ENCODE measurements around the gene MRPL12. TPM values are rescaled to one million over a fixed set of nuclear protein-coding genes. Genes with fewer than 3 reads are reported as not detected.

Gene MRPL12
- 3.3 TPM for total RNA-seq
- 81.3 TPM for polyA plus RNA-seq

GRCh38 chr17:81702934-81703746 lies at the start of gene MRPL12:
TSS of gene MRPL12 (plus strand) at chr17:81703367. CDS start at chr17:81703502, 135 bp downstream.
- peak within 1 kb of the TSS; percentile 89 for H3K4me3 ChIP-seq (ENCODE audit: low read depth, low read length)
- peaks cover 9% of the 10 kb centered on the region for H3K36me3 ChIP-seq (ENCODE audit: insufficient read depth)
- H3K27ac ChIP-seq (ENCODE audit: low read depth) = peak within 1 kb of the TSS; percentile 83
- peak; percentile 66 for DNase-seq (ENCODE audit: extremely low spot score)
- under 1% methylated on average over 102 of the region's 102 CpGs for WGBS
- peaks cover 5% of the 10 kb centered on the region for H3K4me1 ChIP-seq (ENCODE audit: insufficient read depth)

- Histone ChIP-seq H3K36me3 (ENCODE audit: insufficient read depth) (no peaks in the 10 kb centered on the region), H3K4me3 (ENCODE audit: low read depth, low read length) (no peak overlapping the region), H3K27ac (ENCODE audit: low read depth) (no peak overlapping the region), H3K4me1 (ENCODE audit: insufficient read depth) (no peaks in the 10 kb centered on the region)
- no peak for DNase-seq (ENCODE audit: extremely low spot score)
- WGBS = 71% methylated on average over 18 of the region's 18 CpGs
Observed at GRCh38 chr17:81655378-81656117, 47.6 kb upstream of the MRPL12 start.

GRCh38 chr17:81656118-81656743 lies 46.9 kb upstream of the MRPL12 start, which contains the start of gene PDE6G:
TSS of gene PDE6G (minus strand) at chr17:81656542. CDS start at chr17:81653305, 3,237 bp downstream.
- 84% methylated on average over 15 of the region's 15 CpGs for WGBS
- Histone ChIP-seq H3K27ac (ENCODE audit: low read depth) (no peak within 1 kb of the TSS), H3K36me3 (ENCODE audit: insufficient read depth) (no peaks in the 10 kb centered on the region), H3K4me1 (ENCODE audit: insufficient read depth) (no peaks in the 10 kb centered on the region), H3K4me3 (ENCODE audit: low read depth, low read length) (no peak within 1 kb of the TSS)
- DNase-seq (ENCODE audit: extremely low spot score) = no peak

- Histone ChIP-seq H3K4me1 (ENCODE audit: insufficient read depth) (no peaks in the 10 kb centered on the region), H3K36me3 (ENCODE audit: insufficient read depth) (no peaks in the 10 kb centered on the region), H3K27ac (ENCODE audit: low read depth) (no peak overlapping the region), H3K4me3 (ENCODE audit: low read depth, low read length) (no peak overlapping the region)
- DNase-seq (ENCODE audit: extremely low spot score) = no peak
- 50% methylated on average over 4 of the region's 4 CpGs for WGBS
Observed at GRCh38 chr17:81656835-81657234, 46.3 kb upstream of the MRPL12 start.

- Histone ChIP-seq H3K4me3 (ENCODE audit: low read depth, low read length) (no peak overlapping the region), H3K4me1 (ENCODE audit: insufficient read depth) (no peaks in the 10 kb centered on the region), H3K27ac (ENCODE audit: low read depth) (no peak overlapping the region), H3K36me3 (ENCODE audit: insufficient read depth) (no peaks in the 10 kb centered on the region)
- WGBS = 76% methylated on average over 5 of the region's 5 CpGs
- no peak for DNase-seq (ENCODE audit: extremely low spot score)
Observed at GRCh38 chr17:81659038-81659437, 44.1 kb upstream of the MRPL12 start.

- Histone ChIP-seq H3K4me3 (ENCODE audit: low read depth, low read length) (no peak overlapping the region), H3K36me3 (ENCODE audit: insufficient read depth) (no peaks in the 10 kb centered on the region), H3K27ac (ENCODE audit: low read depth) (no peak overlapping the region), H3K4me1 (ENCODE audit: insufficient read depth) (no peaks in the 10 kb centered on the region)
- DNase-seq (ENCODE audit: extremely low spot score) = no peak
- 90% methylated on average over 9 of the region's 9 CpGs for WGBS
Observed at GRCh38 chr17:81660441-81660840, 42.7 kb upstream of the MRPL12 start.

- H3K4me1 ChIP-seq (ENCODE audit: insufficient read depth) = no peaks in the 10 kb centered on the region
- DNase-seq (ENCODE audit: extremely low spot score) = no peak
- no peak overlapping the region for H3K4me3 ChIP-seq (ENCODE audit: low read depth, low read length)
- no peak overlapping the region for H3K27ac ChIP-seq (ENCODE audit: low read depth)
- 91% methylated on average over 4 of the region's 4 CpGs for WGBS
- H3K36me3 ChIP-seq (ENCODE audit: insufficient read depth) = no peaks in the 10 kb centered on the region
Observed at GRCh38 chr17:81662002-81662401, 41.2 kb upstream of the MRPL12 start.

GRCh38 chr17:81664051-81664470 lies 39.1 kb upstream of the MRPL12 start:
- Histone ChIP-seq H3K36me3 (ENCODE audit: insufficient read depth) (no peaks in the 10 kb centered on the region), H3K4me3 (ENCODE audit: low read depth, low read length) (no peak overlapping the region), H3K27ac (ENCODE audit: low read depth) (no peak overlapping the region), H3K4me1 (ENCODE audit: insufficient read depth) (peaks cover 2% of the 10 kb centered on the region)
- no peak for DNase-seq (ENCODE audit: extremely low spot score)
- 88% methylated on average over 7 of the region's 7 CpGs for WGBS

GRCh38 chr17:81665205-81666091 lies 37.7 kb upstream of the MRPL12 start:
- H3K36me3 ChIP-seq (ENCODE audit: insufficient read depth) = no peaks in the 10 kb centered on the region
- H3K4me3 ChIP-seq (ENCODE audit: low read depth, low read length) = peak overlapping the region; percentile 81
- no peak for DNase-seq (ENCODE audit: extremely low spot score)
- H3K4me1 ChIP-seq (ENCODE audit: insufficient read depth) = peaks cover 2% of the 10 kb centered on the region
- H3K27ac ChIP-seq (ENCODE audit: low read depth) = no peak overlapping the region
- 61% methylated on average over 30 of the region's 30 CpGs for WGBS

GRCh38 chr17:81666092-81666341 lies 37.1 kb upstream of the MRPL12 start:
- H3K4me3 ChIP-seq (ENCODE audit: low read depth, low read length) = peak overlapping the region; percentile 81
- WGBS = under 1% methylated on average over 16 of the region's 16 CpGs
- no peak for DNase-seq (ENCODE audit: extremely low spot score)

GRCh38 chr17:81666342-81667191 lies 36.6 kb upstream of the MRPL12 start, which contains the start of the genes CCDC137 and OXLD1:
TSS of gene CCDC137 (plus strand) at chr17:81666737. CDS start at chr17:81666767, 30 bp downstream.
TSS of gene OXLD1 (minus strand) at chr17:81666605. CDS start at chr17:81666577, 28 bp downstream.
- H3K36me3 ChIP-seq (ENCODE audit: insufficient read depth) = no peaks in the 10 kb centered on the region
- peak within 1 kb of the TSS; percentile 71 for H3K27ac ChIP-seq (ENCODE audit: low read depth)
- peaks cover 2% of the 10 kb centered on the region for H3K4me1 ChIP-seq (ENCODE audit: insufficient read depth)
- peak within 1 kb of the TSS; percentile 81 for H3K4me3 ChIP-seq (ENCODE audit: low read depth, low read length)
- DNase-seq (ENCODE audit: extremely low spot score) = peak; percentile 82
- WGBS = under 1% methylated on average over 96 of the region's 96 CpGs

More at GRCh38 chr17:81666092-81666341, 37.1 kb upstream of the MRPL12 start:
- Histone ChIP-seq H3K4me1 (ENCODE audit: insufficient read depth) (peaks cover 2% of the 10 kb centered on the region), H3K36me3 (ENCODE audit: insufficient read depth) (no peaks in the 10 kb centered on the region), H3K27ac (ENCODE audit: low read depth) (peak overlapping the region; percentile 71)

GRCh38 chr17:81667754-81668153 lies 35.4 kb upstream of the MRPL12 start:
- Histone ChIP-seq H3K4me3 (ENCODE audit: low read depth, low read length) (no peak overlapping the region), H3K27ac (ENCODE audit: low read depth) (no peak overlapping the region), H3K4me1 (ENCODE audit: insufficient read depth) (peaks cover 2% of the 10 kb centered on the region), H3K36me3 (ENCODE audit: insufficient read depth) (peaks cover 2% of the 10 kb centered on the region)
- 85% methylated on average over 18 of the region's 18 CpGs for WGBS
- no peak for DNase-seq (ENCODE audit: extremely low spot score)

Data from urinary bladder (tissue), 4 donors.